Tibial artery (tissue), 4 donors: ENCODE results near the gene ZNF23.

Experiments
- DNase-seq, 2 donors: peaks; one replicate each; pipeline ENCODE4 v3.0.0-alpha.2; 2019
- H3K27ac ChIP-seq, 2 donors: fragments of 200-600 bp; sonication (generic) in 1 of 2; 1 replicate in 1 of 2; 2 replicates in 1 of 2; pipeline ENCODE4 v1.5.1; 2018 to 2019; ENCODE audit warnings: mild to moderate bottlenecking in 1 of 2
- H3K27me3 ChIP-seq, 2 donors: fragments of 200-600 bp; sonication (generic) in 1 of 2; one replicate each; pipeline versions ENCODE4 v1.5.1 to v1.6.0; 2016 to 2019
- H3K36me3 ChIP-seq, 3 donors: fragments of 200-600 bp; sonication (generic) in 2 of 3; one replicate each; pipeline ENCODE4 v1.5.1; 2016 to 2019; ENCODE audit warnings: mild to moderate bottlenecking in 2 of 3
- H3K4me1 ChIP-seq, 4 donors: fragments of 200-600 bp; sonication (generic) in 2 of 4; 1 replicate in 3 of 4; 2 replicates in 1 of 4; pipeline ENCODE4 v1.5.1; 2016 to 2019
- H3K4me3 ChIP-seq, 2 donors: fragments of 200-600 bp; sonication (generic) in 1 of 2; 1 replicate in 1 of 2; 2 replicates in 1 of 2; pipeline ENCODE4 v1.5.1; 2018 to 2019; ENCODE audit warnings: mild to moderate bottlenecking in 2 of 2
- H3K9me3 ChIP-seq, 3 donors: fragments of 200-600 bp; sonication (generic) in 1 of 3; one replicate each; pipeline ENCODE4 v1.5.1; 2016 to 2019
- CTCF ChIP-seq, 2 experiments: fragments of 200-600 bp in 1 of 2; fragments of 450-650 bp in 1 of 2; IDR thresholded peaks; one replicate each; pipeline ENCODE4 v1.5.1; 2017 to 2019; ENCODE audit warnings: antibody characterized with exemption in 2 of 2, mild to moderate bottlenecking in 1 of 2, moderate library complexity in 1 of 2
- intact Hi-C: fragments of 100-400 bp; cut with DNase I; formaldehyde crosslinking; loops from one replicate; pipeline ENCODE4 v1.15.0; 2023; ENCODE audit warnings: low total_unique reads

ZNF23 gene

GRCh38 chr16:71424626-71425025 lies 37.4 kb downstream of the ZNF23 start:
- H3K4me3 ChIP-seq: no peak overlapping the region
- H3K4me1 ChIP-seq: no peaks in the 10 kb centered on the region
- H3K36me3 ChIP-seq: no peaks in the 10 kb centered on the region
- no peaks in the 10 kb centered on the region for H3K9me3 ChIP-seq
- no peak for TF ChIP-seq CTCF (IDR thresholded peaks at IDR 0.05)
- peaks cover 0 to 30% of the 10 kb centered on the region in 2 donors for H3K27me3 ChIP-seq
- intact Hi-C loops: no loop called here
- no peak for DNase-seq
- H3K27ac ChIP-seq: no peak overlapping the region

- Histone ChIP-seq H3K4me1 (no peaks in the 10 kb centered on the region), H3K9me3 (no peaks in the 10 kb centered on the region), H3K27ac (no peak overlapping the region), H3K36me3 (no peaks in the 10 kb centered on the region), H3K27me3 (peaks cover 0 to 26% of the 10 kb centered on the region in 2 donors), H3K4me3 (no peak overlapping the region)
- no peak for TF ChIP-seq CTCF (IDR thresholded peaks at IDR 0.05)
- no peak for DNase-seq
- intact Hi-C loops: no loop called here
Observed at GRCh38 chr16:71423865-71424264, 38.2 kb downstream of the ZNF23 start.

GRCh38 chr16:71423016-71423415 lies 39.0 kb downstream of the ZNF23 start:
- Histone ChIP-seq H3K27ac (no peak overlapping the region), H3K4me1 (no peaks in the 10 kb centered on the region), H3K36me3 (no peaks in the 10 kb centered on the region), H3K27me3 (peaks cover 0 to 26% of the 10 kb centered on the region in 2 donors), H3K4me3 (no peak overlapping the region), H3K9me3 (no peaks in the 10 kb centered on the region)
- no peak for TF ChIP-seq CTCF (IDR thresholded peaks at IDR 0.05)
- intact Hi-C loops: no loop called here
- DNase-seq: no peak

GRCh38 chr16:71421911-71422310 lies 40.1 kb downstream of the ZNF23 start:
- intact Hi-C loops: no loop called here
- no peak for DNase-seq
- Histone ChIP-seq H3K27me3 (peaks cover 0 to 23% of the 10 kb centered on the region in 2 donors), H3K4me3 (no peak overlapping the region), H3K4me1 (no peaks in the 10 kb centered on the region), H3K27ac (no peak overlapping the region), H3K9me3 (no peaks in the 10 kb centered on the region), H3K36me3 (no peaks in the 10 kb centered on the region)
- no peak for TF ChIP-seq CTCF (IDR thresholded peaks at IDR 0.05)

GRCh38 chr16:71414038-71414437 lies 48.0 kb downstream of the ZNF23 start:
- peaks cover 0 to 36% of the 10 kb centered on the region in 2 donors for H3K27me3 ChIP-seq
- no peaks in the 10 kb centered on the region for H3K36me3 ChIP-seq
- no peak for DNase-seq
- H3K27ac ChIP-seq: no peak overlapping the region
- H3K4me3 ChIP-seq: no peak overlapping the region
- no peaks in the 10 kb centered on the region for H3K9me3 ChIP-seq
- intact Hi-C loops: loop anchor here (2.0 to 5.0 kb wide), 2 partner anchors 87 to 193 kb away; no protein-coding TSS in a partner anchor
- TF ChIP-seq CTCF (IDR thresholded peaks at IDR 0.05): no peak
- peaks cover 0 to 3% (median 0%) of the 10 kb centered on the region in 4 donors for H3K4me1 ChIP-seq

- no peak for DNase-seq
- no peak overlapping the region for H3K4me3 ChIP-seq
- peaks cover 0 to 36% of the 10 kb centered on the region in 2 donors for H3K27me3 ChIP-seq
- no peak for TF ChIP-seq CTCF (IDR thresholded peaks at IDR 0.05)
- H3K4me1 ChIP-seq: peaks cover 0 to 3% (median 0%) of the 10 kb centered on the region in 4 donors
- H3K36me3 ChIP-seq: no peaks in the 10 kb centered on the region
- no peaks in the 10 kb centered on the region for H3K9me3 ChIP-seq
- no peak overlapping the region for H3K27ac ChIP-seq
- intact Hi-C loops: loop anchor here (5.0 kb wide), 1 partner anchor 194 kb away; no protein-coding TSS in a partner anchor
Observed at GRCh38 chr16:71413341-71413740, 48.7 kb downstream of the ZNF23 start.
